Skeletal muscle cell (primary cell): ENCODE data around the gene PSMC6.
"Not testable (repeated sequence)": the region's sequence is repeated elsewhere in the genome, so short reads cannot be mapped to it uniquely, and the experiment has no call there.

Source experiments
- DNase-seq: peaks from one replicate; pipeline ENCODE4 v3.0.0-alpha.2; 2010; ENCODE audit warnings: low read depth
- H3K4me3 ChIP-seq: 2 replicates; pipeline ENCODE4 v1.5.1; 2011; ENCODE audit warnings: low read depth, mild to moderate bottlenecking, control low read depth, low read length, moderate library complexity

Gene PSMC6

GRCh38 chr14:52706286-52706685 lies 714 bp upstream of the PSMC6 start:
- no peak for DNase-seq
- H3K4me3 ChIP-seq: peak overlapping the region; percentile 93

GRCh38 chr14:52711666-52712065 lies 4.7 kb downstream of the PSMC6 start:
- DNase-seq: no peak
- no peak overlapping the region for H3K4me3 ChIP-seq

DNA sequence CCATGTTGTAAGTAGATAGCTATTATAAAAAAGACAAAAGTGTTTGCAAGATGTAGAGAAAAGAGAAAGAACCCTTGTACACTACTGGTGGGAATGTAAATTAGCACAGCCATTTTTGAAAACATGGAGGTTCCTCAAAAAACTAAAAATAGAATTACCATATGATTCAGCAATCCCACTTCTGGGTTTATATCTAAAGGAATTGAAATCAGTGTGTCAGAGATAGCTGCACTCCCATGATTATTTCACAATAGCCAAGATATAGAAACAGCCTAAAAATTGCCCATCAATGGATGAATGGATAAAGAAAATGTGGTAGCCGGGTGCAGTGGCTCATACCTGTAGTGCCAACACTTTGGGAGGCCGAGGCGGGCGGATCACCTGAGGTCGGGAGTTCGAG lies 9.2 kb downstream of the PSMC6 start:
- H3K4me3 ChIP-seq: no peak overlapping the region
- DNase-seq: no peak

DNA sequence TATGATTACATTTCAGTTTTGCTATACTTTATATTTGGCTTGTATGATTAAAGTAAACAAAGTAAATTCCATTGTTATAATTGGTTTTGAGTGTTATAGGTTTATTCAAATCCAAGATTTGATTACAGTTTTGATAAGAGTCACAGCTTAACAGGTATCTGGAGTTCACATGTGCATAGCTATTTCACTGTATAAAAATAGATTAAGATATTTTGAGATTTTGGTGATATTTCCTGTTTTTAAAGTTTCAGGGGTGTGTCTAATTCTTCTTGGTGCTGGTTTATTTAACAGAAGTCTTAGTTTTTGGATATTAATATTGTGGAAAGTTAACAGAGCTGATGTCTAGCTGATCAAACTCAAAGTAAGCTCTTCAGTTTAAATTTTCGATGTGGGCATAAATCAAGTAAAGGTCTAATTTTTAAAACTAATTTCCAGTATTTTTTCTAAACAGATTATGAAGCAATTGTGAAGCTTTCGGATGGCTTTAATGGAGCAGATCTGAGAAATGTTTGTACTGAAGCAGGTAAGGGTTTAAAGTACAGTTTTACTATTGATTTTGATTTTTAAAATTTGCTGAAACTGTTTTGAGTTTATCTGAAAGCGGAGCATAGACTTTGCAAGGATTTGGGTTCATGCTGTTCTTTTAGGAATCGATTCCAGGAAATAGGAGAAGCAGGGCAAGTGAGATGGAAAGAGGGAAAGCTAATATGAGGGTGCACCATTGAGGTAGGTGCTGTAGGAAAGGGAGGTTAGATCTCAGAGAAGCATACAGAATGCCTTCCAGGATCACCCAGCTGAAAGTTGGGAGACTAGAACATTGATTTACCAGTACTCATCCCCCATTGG lies 16.7 kb downstream of the PSMC6 start:
- no peak overlapping the region for H3K4me3 ChIP-seq
- no peak for DNase-seq

- no peak for DNase-seq
- no peak overlapping the region for H3K4me3 ChIP-seq
These were observed 17.3 kb downstream of the PSMC6 start for GRCh38 chr14:52724360-52724644.

DNA sequence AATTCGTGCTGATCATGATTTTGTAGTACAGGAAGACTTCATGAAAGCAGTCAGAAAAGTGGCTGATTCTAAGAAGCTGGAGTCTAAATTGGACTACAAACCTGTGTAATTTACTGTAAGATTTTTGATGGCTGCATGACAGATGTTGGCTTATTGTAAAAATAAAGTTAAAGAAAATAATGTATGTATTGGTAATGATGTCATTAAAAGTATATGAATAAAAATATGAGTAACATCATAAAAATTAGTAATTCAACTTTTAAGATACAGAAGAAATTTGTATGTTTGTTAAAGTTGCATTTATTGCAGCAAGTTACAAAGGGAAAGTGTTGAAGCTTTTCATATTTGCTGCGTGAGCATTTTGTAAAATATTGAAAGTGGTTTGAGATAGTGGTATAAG lies 20.5 kb downstream of the PSMC6 start:
- not testable (repeated sequence) for DNase-seq, H3K4me3 ChIP-seq

GRCh38 chr14:52729035-52729434 lies 22.0 kb downstream of the PSMC6 start:
- not testable (repeated sequence) for H3K4me3 ChIP-seq, DNase-seq

DNA sequence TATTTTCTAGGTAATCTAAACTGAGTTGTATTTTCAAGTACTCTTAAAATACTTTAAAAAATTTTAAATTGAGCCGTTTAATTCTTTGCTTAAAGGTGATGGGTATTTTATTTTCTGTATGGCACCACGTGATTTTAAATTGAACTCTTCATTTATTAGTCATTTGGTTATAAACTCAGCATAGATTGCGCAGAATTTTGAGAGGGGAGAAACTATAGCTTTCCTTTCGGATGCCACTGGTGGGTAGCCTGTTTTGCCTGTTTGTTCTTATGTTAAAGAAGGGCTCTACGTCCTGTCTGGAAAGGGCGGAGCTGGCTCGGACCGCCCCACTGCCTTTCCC lies 22.6 kb downstream of the PSMC6 start:
- no peak for DNase-seq
- peak overlapping the region; percentile 27 for H3K4me3 ChIP-seq

GRCh38 chr14:52729925-52730708 lies 23.1 kb downstream of the PSMC6 start, which contains the start of gene STYX:
TSS of gene STYX (plus strand) at chr14:52730166. CDS start at chr14:52730475, 309 bp downstream.
- peak within 1 kb of the TSS; percentile 68 for H3K4me3 ChIP-seq
- peak; percentile 96 for DNase-seq

DNA sequence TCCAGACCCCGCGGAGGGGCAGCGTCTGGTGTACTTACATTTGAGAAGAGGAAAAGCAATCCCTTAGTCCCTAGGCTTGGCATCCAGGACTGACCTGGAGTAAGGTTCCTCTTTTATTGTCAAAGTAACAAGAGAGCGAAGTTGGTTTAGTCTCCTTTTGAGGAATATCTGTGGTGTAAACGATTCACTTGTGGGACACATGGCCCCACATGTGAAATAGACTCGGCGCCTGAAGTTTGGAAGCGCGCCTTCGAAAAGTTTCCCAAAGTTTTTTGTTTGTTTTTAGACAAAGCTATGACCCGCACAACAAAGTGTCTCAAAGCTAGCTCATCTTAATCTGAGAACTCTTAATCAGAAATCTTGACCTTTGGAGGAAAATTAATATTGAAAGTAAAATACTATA lies 23.7 kb downstream of the PSMC6 start:
- DNase-seq: no peak
- peak overlapping the region; percentile 68 for H3K4me3 ChIP-seq

- no peak overlapping the region for H3K4me3 ChIP-seq
- no peak for DNase-seq
These were observed 26.8 kb downstream of the PSMC6 start for GRCh38 chr14:52733824-52734223.

GRCh38 chr14:52735921-52736489 lies 29.0 kb downstream of the PSMC6 start:
- no peak for DNase-seq
- no peak overlapping the region for H3K4me3 ChIP-seq

DNA sequence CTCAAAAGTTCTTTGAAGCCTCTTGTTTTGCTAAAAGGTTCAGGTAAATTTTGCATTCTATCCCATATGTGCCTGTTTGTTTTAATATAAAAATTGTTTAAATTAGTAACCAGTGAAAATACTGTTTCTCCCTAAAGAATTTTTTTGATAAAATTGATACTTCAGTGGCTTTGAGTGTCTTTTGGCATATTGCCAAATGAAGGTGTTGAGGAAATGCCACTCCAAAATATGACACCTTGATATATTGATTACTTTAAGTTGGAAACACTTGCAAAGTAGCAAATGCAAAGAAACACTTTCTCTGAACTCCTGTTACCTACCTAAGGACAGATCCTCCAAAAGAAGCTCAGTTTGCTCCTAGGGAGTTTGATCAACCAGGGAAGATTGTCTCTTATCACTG lies 31.4 kb downstream of the PSMC6 start:
- H3K4me3 ChIP-seq: no peak overlapping the region
- DNase-seq: no peak

- no peak overlapping the region for H3K4me3 ChIP-seq
- no peak for DNase-seq
These were observed 33.8 kb downstream of the PSMC6 start for GRCh38 chr14:52740751-52741150.

DNA sequence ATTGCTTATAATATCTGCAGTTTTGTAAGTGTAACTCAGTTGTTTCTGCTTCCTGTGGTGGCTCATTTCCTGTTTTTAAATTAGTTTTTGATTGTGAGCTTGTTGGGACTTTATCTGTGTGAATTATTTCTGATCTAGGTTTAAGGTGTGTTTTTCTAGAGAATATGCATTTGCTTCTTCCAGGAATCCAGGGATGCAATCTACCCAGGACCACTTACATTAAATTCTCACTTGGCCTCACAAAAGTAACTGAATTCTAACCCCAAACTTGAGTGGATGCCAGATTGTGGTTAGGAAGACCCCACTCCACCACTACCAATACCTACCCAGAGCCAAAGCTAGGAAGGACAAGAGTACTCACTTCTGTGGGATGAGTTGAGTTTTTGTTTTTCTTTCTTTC lies 34.9 kb downstream of the PSMC6 start:
- no peak for DNase-seq
- H3K4me3 ChIP-seq: no peak overlapping the region

- no peak for DNase-seq
- no peak overlapping the region for H3K4me3 ChIP-seq
These were observed 41.8 kb downstream of the PSMC6 start for GRCh38 chr14:52748647-52749292.

GRCh38 chr14:52755607-52756316 lies 48.8 kb downstream of the PSMC6 start:
- no peak overlapping the region for H3K4me3 ChIP-seq
- DNase-seq: no peak

GRCh38 chr14:52759145-52759544 lies 52.1 kb downstream of the PSMC6 start:
- DNase-seq: no peak

DNA sequence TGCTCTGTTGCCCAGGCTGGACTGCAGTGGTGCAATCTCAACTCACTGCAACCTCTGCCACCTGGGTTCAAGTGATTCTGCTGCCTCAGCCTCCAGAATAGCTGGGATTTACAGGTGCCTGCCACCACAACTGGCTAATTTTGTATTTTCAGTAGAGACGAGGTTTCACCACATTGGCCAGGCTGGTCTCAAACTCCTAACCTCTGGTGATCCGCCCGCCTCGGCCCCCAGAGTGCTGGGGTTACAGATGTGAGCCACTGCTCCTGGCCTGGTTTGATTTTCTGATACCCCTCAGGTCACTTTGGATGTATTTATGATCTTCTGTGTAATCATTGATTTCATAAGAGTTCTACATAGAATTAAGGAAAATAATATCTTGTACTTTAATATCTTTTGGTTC lies 55.9 kb downstream of the PSMC6 start:
- DNase-seq, H3K4me3 ChIP-seq: not testable (repeated sequence)

More at GRCh38 chr14:52759145-52759544, 52.1 kb downstream of the PSMC6 start:
- no peak overlapping the region for H3K4me3 ChIP-seq
